NCI-H526 (cell line): Measurements from ENCODE around the gene C4orf51.

Source experiments
- DNase-seq, 2 experiments: peaks; one replicate each; lab custom pipeline; 2025; lab: John Stamatoyannopoulos, UW

C4orf51 gene

DNA sequence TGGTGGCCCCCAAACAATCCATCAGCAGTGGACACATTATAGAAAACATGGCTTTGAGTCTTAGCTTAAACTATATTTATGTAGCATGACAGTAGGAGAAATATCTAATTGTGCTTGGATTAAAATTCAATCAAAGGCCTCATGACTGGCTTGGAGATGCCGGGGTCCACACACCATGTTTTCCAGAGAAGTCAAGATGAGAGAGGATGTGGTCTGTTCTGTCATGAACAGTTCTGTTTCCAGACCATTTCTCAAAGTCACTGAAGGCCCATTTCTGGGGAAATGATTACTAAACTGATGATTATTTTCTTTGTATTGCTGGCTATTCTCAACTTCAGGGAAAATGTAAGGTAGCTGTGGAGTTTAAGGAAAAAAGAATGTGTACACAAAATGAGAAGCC lies 76.3 kb downstream of the C4orf51 start:
- DNase-seq = no peak

GRCh38 chr4:145757188-145757587 lies 77.2 kb downstream of the C4orf51 start:
- no peak for DNase-seq

DNA sequence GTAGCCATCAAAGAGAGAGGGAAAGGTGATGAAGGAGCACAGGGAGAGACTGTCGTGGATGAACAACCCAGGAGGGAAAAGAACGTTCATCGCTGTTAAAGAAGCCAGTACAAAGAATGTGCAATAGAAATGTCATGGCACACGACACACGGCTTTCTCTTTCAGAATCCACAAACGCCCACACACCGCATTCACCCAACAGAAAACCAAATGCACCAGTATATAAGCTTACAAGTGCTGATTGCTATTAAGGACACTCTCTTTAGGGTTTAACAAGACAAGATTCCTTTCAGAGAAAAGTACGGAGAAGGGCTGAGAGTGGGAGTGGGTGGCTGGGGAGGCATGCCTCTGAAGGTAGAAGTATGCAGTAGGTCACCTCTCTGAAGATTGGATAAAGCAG lies 80.2 kb downstream of the C4orf51 start:
- no peak for DNase-seq

DNA sequence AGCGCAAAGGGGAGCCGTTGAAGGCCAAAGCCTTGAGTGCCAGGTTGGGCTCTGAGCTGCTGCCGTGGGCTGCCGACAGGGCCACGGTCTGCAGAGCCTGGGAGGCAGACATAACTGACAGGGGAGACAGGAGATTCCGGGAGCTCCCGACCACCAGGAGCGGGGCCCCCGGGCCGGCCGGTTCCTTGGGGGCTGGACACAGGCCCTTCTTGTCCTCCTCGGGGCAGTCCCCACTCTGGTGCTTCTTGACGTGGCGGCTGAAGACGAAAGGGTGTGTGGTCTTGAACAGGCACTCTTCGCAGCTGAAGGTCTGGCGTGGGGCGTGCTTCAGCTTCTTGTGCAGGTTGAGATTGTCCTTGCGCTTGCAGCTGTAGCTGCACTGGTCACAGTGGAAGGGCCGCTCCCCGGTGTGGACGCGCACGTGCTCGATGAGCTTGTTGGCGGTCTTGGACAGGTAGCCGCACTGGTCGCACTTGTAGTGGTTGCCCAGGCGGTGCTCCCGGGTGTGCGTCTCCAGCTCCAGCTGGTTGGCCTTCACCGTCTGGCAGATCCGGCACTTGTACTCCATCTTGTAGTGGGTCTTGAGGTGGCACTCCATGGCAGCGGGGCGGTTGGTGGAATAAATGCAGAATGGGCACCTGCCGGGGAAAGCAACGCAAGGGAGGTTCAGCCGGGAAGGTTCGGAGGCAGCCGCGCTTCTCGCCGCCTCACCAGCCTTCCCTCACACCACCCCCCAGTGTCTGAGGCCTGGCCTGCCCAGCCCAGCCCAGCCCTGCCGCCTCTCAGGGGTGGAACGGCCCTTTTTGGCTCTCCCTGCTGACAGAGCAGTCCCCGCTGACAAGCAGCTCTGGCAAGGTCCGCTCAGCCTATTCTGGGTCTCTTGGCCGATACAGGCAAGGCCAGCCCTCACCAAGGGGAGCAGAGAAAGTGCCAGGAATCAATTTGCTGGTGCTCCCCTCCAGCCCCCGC lies 81.3 kb downstream of the C4orf51 start:
- no peak for DNase-seq

DNA sequence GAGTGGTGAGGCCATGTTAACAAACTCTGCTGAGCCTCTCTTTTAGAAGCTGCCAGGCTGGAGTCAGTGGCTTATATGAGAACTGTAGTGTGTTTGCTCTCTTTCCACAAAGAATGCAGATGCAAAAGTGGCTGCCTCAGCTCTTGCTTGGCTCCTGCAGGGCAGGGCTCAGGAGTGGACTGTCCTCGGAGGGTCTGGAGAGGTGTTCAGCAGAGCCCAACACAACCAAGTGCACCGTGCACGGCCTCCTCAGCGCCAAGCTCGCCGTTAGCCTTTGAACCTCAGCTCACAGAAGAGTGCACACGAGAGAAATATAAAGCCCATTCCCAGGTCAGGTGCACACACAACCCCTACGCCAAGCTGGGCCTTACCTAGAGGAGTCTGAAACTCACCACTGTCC lies 82.8 kb downstream of the C4orf51 start:
- DNase-seq = no peak

DNA sequence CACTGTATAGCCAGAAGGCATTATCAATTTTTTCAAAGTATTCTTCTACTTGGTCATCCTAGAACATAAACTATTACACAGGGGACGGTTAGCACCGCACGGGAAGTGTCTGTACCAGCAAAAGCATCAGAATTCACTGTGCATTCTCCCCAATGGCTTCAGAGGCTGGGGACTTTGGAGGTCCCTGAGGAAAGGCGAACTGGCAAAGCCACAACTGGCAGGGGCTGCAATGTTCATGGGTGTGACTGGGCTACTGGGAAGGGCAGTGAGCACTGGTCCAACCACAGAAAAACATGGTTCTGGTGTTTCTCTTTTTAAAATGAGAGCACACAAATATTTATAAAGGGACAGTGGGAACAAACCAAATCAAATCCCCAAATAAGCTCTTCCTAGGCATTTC lies 83.5 kb downstream of the C4orf51 start:
- DNase-seq = no peak

- no peak for DNase-seq
Measured at GRCh38 chr4:145766273-145766672, 86.3 kb downstream of the C4orf51 start.

DNA sequence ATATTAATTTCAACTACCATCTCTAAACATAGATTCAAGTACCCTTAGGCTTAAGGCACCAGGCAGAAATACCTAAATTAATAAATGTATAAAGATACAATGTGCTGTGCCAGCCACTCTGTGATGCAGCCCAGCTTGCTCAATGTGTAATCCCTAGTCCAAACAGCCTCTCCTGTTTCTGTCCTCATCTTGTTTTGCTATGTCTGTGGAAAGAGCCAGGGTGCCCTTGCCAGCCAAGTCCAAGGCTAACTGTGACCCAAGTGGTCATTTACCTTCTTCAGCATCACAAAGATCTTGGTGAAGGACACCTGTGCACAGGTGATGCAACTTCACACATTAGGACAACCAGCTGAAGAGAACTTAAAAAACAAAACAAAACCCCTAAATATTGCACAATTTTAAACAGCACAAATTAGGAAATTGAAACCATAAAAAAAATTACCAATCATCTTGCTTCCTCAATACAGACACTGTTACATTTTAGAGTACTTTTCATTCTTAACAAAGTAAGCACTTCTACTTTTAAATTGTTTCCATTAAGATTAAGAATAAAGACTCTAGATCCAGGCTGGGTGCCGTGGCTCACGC lies 89.6 kb downstream of the C4orf51 start:
- DNase-seq = no peak

GRCh38 chr4:145770124-145770523 lies 90.2 kb downstream of the C4orf51 start:
- no peak for DNase-seq

- no peak for DNase-seq
Measured at GRCh38 chr4:145772347-145772746, 92.4 kb downstream of the C4orf51 start.

DNA sequence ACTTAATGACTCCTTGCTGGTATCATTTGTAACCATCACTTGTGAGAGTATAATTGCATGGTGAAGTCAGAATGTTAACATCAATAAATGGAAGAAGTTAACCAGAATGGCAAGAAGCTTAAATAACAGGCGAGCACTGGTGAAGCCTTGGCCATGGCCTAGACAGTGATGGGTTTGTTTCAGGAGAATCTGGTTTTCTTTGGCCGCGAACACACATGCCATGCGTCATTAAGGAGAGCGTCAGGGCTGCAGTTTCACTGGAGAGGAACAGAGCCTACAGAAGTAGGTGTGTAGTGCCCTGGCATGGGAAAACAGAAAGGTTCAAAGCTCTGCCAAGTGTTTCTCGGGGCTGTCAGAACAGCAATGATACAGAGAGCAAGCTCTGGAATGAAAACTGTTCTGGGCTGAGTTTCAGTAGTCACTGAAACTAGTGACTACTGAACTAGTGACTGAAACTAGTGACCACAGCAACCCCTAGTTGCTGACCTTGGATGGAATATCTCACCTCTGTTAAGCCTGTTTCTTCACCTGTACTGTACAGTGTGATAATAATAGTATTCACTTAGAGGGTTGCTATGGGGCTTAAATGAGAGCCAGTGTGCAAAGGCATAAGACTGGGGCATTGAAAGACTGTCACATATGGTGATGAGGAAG lies 93.8 kb downstream of the C4orf51 start:
- no peak for DNase-seq

- no peak for DNase-seq
Measured at GRCh38 chr4:145774473-145774872, 94.5 kb downstream of the C4orf51 start.

- no peak for DNase-seq
Measured at GRCh38 chr4:145775406-145775805, 95.5 kb downstream of the C4orf51 start.

DNA sequence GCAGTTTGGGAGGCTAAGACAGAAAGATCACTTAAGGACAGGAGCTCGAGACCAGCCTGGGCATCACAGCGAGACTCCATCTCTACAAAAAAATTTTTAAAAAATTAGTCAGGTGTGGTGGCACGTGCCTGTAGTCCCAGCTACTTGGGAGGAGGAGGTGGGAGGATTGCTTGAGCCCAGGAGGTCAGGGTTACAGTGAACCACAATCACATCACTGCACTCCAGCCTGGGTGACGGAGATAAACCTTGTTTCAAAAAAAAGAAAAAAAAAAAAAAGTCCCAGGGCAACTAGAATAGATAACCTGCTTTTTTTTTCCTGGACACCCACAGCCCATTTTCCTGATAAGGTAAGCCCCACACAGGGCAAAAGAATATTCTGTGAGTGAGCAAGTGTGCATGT lies 96.3 kb downstream of the C4orf51 start:
- no peak for DNase-seq

GRCh38 chr4:145779319-145779801 lies 99.4 kb downstream of the C4orf51 start:
- no peak for DNase-seq

- no peak for DNase-seq
Measured at GRCh38 chr4:145781351-145781750, 101.4 kb downstream of the C4orf51 start.
